BLaER1 treated with 17β-estradiol and CSF1 and Interleukin-3, amounts not matched to agents 10 nM and 100 nM (cell line): ENCODE data around the gene COL11A2.
A peak's percentile ranks its signal among the peaks of the same experiment; 100 is the strongest.

ENCODE experiments used
- H3K27ac ChIP-seq, 11 experiments: shearing (Covaris generic); formaldehyde crosslinking; 2 replicates each; pipeline ENCODE4 v1.8.1; 2022
- H3K27me3 ChIP-seq, 11 experiments: shearing (Covaris generic); formaldehyde crosslinking; 2 replicates each; pipeline ENCODE4 v1.8.1; 2022
- H3K36me3 ChIP-seq, 11 experiments: shearing (Covaris generic); formaldehyde crosslinking; 2 replicates each; pipeline ENCODE4 v1.8.1; 2022
- H3K4me1 ChIP-seq, 10 experiments: shearing (Covaris generic); formaldehyde crosslinking; 2 replicates each; pipeline ENCODE4 v1.8.1; 2022
- H3K4me2 ChIP-seq, 11 experiments: shearing (Covaris generic); formaldehyde crosslinking; 2 replicates each; pipeline ENCODE4 v1.8.1; 2022
- H3K4me3 ChIP-seq, 10 experiments: shearing (Covaris generic); formaldehyde crosslinking; 2 replicates each; pipeline ENCODE4 v1.8.1; 2022
- H3K9ac ChIP-seq, 11 experiments: shearing (Covaris generic); formaldehyde crosslinking; 2 replicates each; pipeline ENCODE4 v1.8.1; 2022
- H3K9me3 ChIP-seq, 11 experiments: shearing (Covaris generic); formaldehyde crosslinking; replicated peaks in 1 of 11; 2 replicates each; pipeline ENCODE4 v1.8.1; 2022
- H4K20me1 ChIP-seq, 11 experiments: shearing (Covaris generic); formaldehyde crosslinking; 2 replicates each; pipeline ENCODE4 v1.8.1; 2022
- Cebpa-rat ChIP-seq, 11 experiments: shearing (Covaris generic); IDR thresholded peaks; 2 replicates each; pipeline ENCODE4 v1.8.1; 2022

COL11A2 gene

GRCh38 chr6:33147807-33148666, 44.2 kb downstream of the COL11A2 start:
- H3K4me1 ChIP-seq, result peaks cover 15 to 22% (median 21%) of the 10 kb centered on the region in 10 experiments
- no peaks in the 10 kb centered on the region for H3K27me3 ChIP-seq
- H3K4me2 ChIP-seq, result no peak overlapping the region
- no peaks in the 10 kb centered on the region; a peak in 1 of 22 replicates for H3K36me3 ChIP-seq
- peaks cover 23 to 30% (median 24%) of the 10 kb centered on the region in 11 experiments for H3K9me3 ChIP-seq
- no peaks in the 10 kb centered on the region for H4K20me1 ChIP-seq
- H3K9ac ChIP-seq, result no peak overlapping the region
- no peak overlapping the region for H3K4me3 ChIP-seq
- no peak overlapping the region for H3K27ac ChIP-seq
- no peak for TF ChIP-seq Cebpa-rat (IDR thresholded peaks at IDR 0.05)

DNA sequence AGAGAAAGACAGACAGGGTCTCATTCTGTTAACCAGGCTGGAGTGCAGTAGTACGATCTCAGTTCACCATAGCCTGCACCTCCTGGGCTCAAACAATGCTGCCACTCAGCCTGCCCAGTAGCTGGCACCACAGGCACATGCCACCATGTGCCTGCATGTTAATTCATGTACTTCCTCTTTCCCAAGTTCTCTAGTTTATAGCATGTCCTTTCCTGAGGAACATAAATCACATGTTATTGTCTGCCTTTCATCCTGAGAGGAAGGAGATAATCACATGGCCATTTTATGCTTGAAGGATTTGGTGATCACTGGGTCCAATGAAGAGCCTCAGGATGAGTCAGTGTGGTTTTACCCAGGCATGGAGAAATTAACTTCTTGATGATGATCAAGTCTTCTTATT, 47.9 kb downstream of the COL11A2 start:
- Histone ChIP-seq H3K36me3 (no peaks in the 10 kb centered on the region), H3K9me3 (peaks cover 0 to 5% (median 0%) of the 10 kb centered on the region in 11 experiments; a peak in 6 of 22 replicates), H3K27ac (peak overlapping the region in 9 of 11 experiments; percentile 26 to 62 (median 49); a peak in 14 of 22 replicates), H3K4me2 (peak overlapping the region in 10 of 11 experiments; percentile 28 to 80 (median 54); a peak in 19 of 22 replicates), H3K4me1 (peaks cover 29 to 57% (median 44%) of the 10 kb centered on the region in 10 experiments), H3K9ac (0 out of 22 replicates have a peak overlapping the region, but pooled peaks of 1 of the 11 experiments have one; percentile 15), H3K4me3 (no peak overlapping the region), H3K27me3 (no peaks in the 10 kb centered on the region), H4K20me1 (no peaks in the 10 kb centered on the region)
- no peak for TF ChIP-seq Cebpa-rat (IDR thresholded peaks at IDR 0.05)

GRCh38 chr6:33143113-33143770, 49.0 kb downstream of the COL11A2 start:
- TF ChIP-seq Cebpa-rat (IDR thresholded peaks at IDR 0.05), result no peak
- H3K9me3 ChIP-seq, result peaks cover 0 to 5% (median 0%) of the 10 kb centered on the region in 11 experiments; a peak in 6 of 22 replicates
- H3K4me3 ChIP-seq, result 0 out of 20 replicates have a peak overlapping the region, but pooled peaks of 2 of the 10 experiments have one; percentile 1 to 3
- 0 out of 22 replicates have a peak overlapping the region, but pooled peaks of 1 of the 11 experiments have one; percentile 16 for H3K9ac ChIP-seq
- no peaks in the 10 kb centered on the region for H3K27me3 ChIP-seq
- peak overlapping the region in 7 of 11 experiments; percentile 7 to 61 (median 35); a peak in 13 of 22 replicates for H3K27ac ChIP-seq
- no peaks in the 10 kb centered on the region for H4K20me1 ChIP-seq
- H3K4me1 ChIP-seq, result peaks cover 29 to 57% (median 44%) of the 10 kb centered on the region in 10 experiments
- H3K4me2 ChIP-seq, result peak overlapping the region; percentile 59 to 80 (median 72)
- no peaks in the 10 kb centered on the region for H3K36me3 ChIP-seq

DNA sequence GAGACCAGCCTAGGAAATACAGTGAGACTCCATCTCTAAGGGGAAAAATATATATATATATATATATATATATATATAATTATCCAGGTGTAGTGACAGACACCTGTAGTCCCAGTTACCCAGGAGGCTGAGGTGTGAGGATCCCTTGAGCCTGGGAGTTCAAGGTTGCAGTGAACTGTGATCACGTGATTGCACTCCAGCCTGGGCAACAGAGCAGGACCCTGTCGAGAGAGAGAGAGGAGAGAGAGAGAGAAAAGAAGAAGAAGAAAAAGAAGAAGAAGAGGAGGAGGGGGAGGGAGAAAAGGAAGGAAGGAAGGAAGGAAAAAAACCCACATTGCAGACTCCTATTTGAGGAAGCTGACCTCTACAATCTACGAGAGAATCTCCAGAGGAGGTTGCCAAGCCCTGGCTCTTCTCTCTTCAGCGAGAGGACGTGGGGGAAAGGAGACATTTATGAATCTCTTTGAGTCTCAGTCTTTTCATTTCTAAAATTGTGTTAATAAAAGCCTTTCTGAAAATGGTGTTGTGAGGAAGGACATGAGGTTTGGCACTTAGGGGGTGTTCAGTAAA, 49.7 kb downstream of the COL11A2 start:
- H3K4me1 ChIP-seq, result peaks cover 29 to 57% (median 44%) of the 10 kb centered on the region in 10 experiments
- TF ChIP-seq Cebpa-rat (IDR thresholded peaks at IDR 0.05), result no peak
- H3K4me2 ChIP-seq, result peak overlapping the region; percentile 59 to 80 (median 72)
- H3K4me3 ChIP-seq, result peak overlapping the region in 2 of 10 experiments; percentile 1 to 3; a peak in 1 of 20 replicates
- H4K20me1 ChIP-seq, result no peaks in the 10 kb centered on the region
- H3K9ac ChIP-seq, result 0 out of 22 replicates have a peak overlapping the region, but pooled peaks of 1 of the 11 experiments have one; percentile 16
- H3K36me3 ChIP-seq, result no peaks in the 10 kb centered on the region
- peak overlapping the region in 7 of 11 experiments; percentile 7 to 61 (median 35); a peak in 11 of 22 replicates for H3K27ac ChIP-seq
- no peaks in the 10 kb centered on the region for H3K27me3 ChIP-seq
- peaks cover 0 to 5% (median 0%) of the 10 kb centered on the region in 11 experiments; a peak in 6 of 22 replicates for H3K9me3 ChIP-seq

- Histone ChIP-seq H3K27me3 (no peaks in the 10 kb centered on the region), H3K9ac (no peak overlapping the region), H3K4me3 (no peak overlapping the region), H3K9me3 (peaks cover 0 to 5% (median 0%) of the 10 kb centered on the region in 11 experiments; a peak in 6 of 22 replicates), H4K20me1 (no peaks in the 10 kb centered on the region), H3K4me2 (peak overlapping the region in 2 of 11 experiments; percentile 19 to 38; a peak in 2 of 22 replicates), H3K4me1 (peaks cover 29 to 57% (median 44%) of the 10 kb centered on the region in 10 experiments), H3K36me3 (no peaks in the 10 kb centered on the region), H3K27ac (no peak overlapping the region)
- TF ChIP-seq Cebpa-rat (IDR thresholded peaks at IDR 0.05), result no peak
These were observed 51.7 kb downstream of the COL11A2 start for GRCh38 chr6:33140556-33140955.

DNA sequence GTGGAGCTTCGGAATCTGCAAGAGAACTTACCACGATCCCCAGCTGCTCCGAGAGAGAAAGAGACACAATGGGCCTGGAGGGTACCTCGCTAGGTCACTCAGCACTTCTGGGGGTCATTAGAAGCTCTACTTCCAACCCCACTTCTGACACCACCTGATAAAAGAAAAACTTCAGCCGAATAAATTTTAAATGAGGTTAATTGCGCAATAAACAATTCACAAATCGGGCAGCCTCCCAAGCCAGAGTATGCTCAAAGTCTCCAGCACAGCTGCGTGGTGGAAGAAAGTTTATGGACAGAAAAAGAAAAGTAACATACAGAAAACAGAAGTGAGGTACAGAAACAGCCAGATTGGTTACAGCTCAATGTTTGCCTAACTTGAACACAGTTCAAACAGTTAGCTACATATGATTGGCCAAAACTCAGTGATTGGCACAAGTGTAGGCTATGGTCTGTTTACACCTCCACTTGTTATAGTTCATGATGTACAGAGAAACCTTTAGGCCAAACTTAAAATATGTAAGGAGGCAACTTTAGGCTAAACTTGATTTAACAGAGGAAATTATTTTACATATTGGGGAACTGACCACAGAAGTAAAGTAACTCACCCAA, 52.6 kb downstream of the COL11A2 start:
- Histone ChIP-seq H3K27ac (no peak overlapping the region), H3K9me3 (peaks cover 0 to 5% (median 0%) of the 10 kb centered on the region in 11 experiments; a peak in 6 of 22 replicates), H3K27me3 (no peaks in the 10 kb centered on the region), H3K9ac (no peak overlapping the region), H3K4me1 (peaks cover 29 to 51% (median 40%) of the 10 kb centered on the region in 10 experiments), H3K4me3 (no peak overlapping the region), H3K36me3 (no peaks in the 10 kb centered on the region), H3K4me2 (peak overlapping the region in 2 of 11 experiments; percentile 11 to 52; a peak in 3 of 22 replicates), H4K20me1 (no peaks in the 10 kb centered on the region)
- peak; percentile 39 to 98 (median 89); a peak in 21 of 22 replicates for TF ChIP-seq Cebpa-rat (IDR thresholded peaks at IDR 0.05)

GRCh38 chr6:33136310-33136900, 55.9 kb downstream of the COL11A2 start:
- H3K9ac ChIP-seq, result no peak overlapping the region
- no peak overlapping the region for H3K4me3 ChIP-seq
- peaks cover 0 to 18% (median 7%) of the 10 kb centered on the region in 10 experiments; a peak in 11 of 20 replicates for H3K4me1 ChIP-seq
- TF ChIP-seq Cebpa-rat (IDR thresholded peaks at IDR 0.05), result no peak
- H4K20me1 ChIP-seq, result no peaks in the 10 kb centered on the region
- no peaks in the 10 kb centered on the region for H3K27me3 ChIP-seq
- no peak overlapping the region for H3K27ac ChIP-seq
- H3K36me3 ChIP-seq, result no peaks in the 10 kb centered on the region
- H3K9me3 ChIP-seq, result no peaks in the 10 kb centered on the region
- no peak overlapping the region for H3K4me2 ChIP-seq

- Histone ChIP-seq H3K36me3 (no peaks in the 10 kb centered on the region), H3K9me3 (no peaks in the 10 kb centered on the region), H3K4me3 (no peak overlapping the region), H4K20me1 (no peaks in the 10 kb centered on the region), H3K9ac (no peak overlapping the region), H3K4me1 (peaks cover 0 to 8% (median 0%) of the 10 kb centered on the region in 10 experiments; a peak in 2 of 20 replicates), H3K27ac (no peak overlapping the region), H3K27me3 (no peaks in the 10 kb centered on the region), H3K4me2 (no peak overlapping the region)
- no peak for TF ChIP-seq Cebpa-rat (IDR thresholded peaks at IDR 0.05)
These were observed 60.2 kb downstream of the COL11A2 start for GRCh38 chr6:33132081-33132524.
